Adipocyte (in vitro differentiated cells): ENCODE results near the gene CHRNB2.
A peak's percentile ranks its signal among the peaks of the same experiment; 100 is the strongest.

Experiments used
- DNase-seq: peaks from one replicate; pipeline ENCODE4 v3.0.0-alpha.2; 2015; ENCODE audit warnings: low read depth
- H3K27me3 ChIP-seq: replicated peaks from 2 replicates; pipeline ENCODE4 v1.7.0; 2013; ENCODE audit warnings: mild to moderate bottlenecking, low read length, moderate library complexity; ENCODE audit not compliant: control insufficient read depth, insufficient read depth
- H3K36me3 ChIP-seq: 2 replicates; pipeline ENCODE4 v1.7.0; 2013; ENCODE audit warnings: low read length, mild to moderate bottlenecking, moderate library complexity; ENCODE audit not compliant: control insufficient read depth, insufficient read depth, severe bottlenecking
- H3K4me1 ChIP-seq: 2 replicates; pipeline ENCODE4 v1.7.0; 2013; ENCODE audit warnings: mild to moderate bottlenecking, low read length, moderate library complexity; ENCODE audit not compliant: control insufficient read depth, insufficient read depth
- H3K4me3 ChIP-seq: 2 replicates; pipeline ENCODE4 v1.7.0; 2013; ENCODE audit warnings: mild to moderate bottlenecking, low read length, moderate library complexity
- H3K9ac ChIP-seq: 2 replicates; pipeline ENCODE4 v1.7.0; 2013; ENCODE audit warnings: mild to moderate bottlenecking, low read length, moderate library complexity
- H3K9me3 ChIP-seq: 2 replicates; pipeline ENCODE4 v1.7.0; 2013; ENCODE audit warnings: mild to moderate bottlenecking, low read length, moderate library complexity; ENCODE audit not compliant: control insufficient read depth

CHRNB2 gene

GRCh38 chr1:154539486-154540483 is 27.8 kb upstream of the CHRNB2 start:
- no peak overlapping the region for H3K4me3 ChIP-seq
- no peak overlapping the region for H3K9ac ChIP-seq
- DNase-seq: no peak
- no peaks in the 10 kb centered on the region for H3K4me1 ChIP-seq
- peaks cover 5% of the 10 kb centered on the region for H3K9me3 ChIP-seq
- peaks cover 52% of the 10 kb centered on the region for H3K27me3 ChIP-seq
- H3K36me3 ChIP-seq: no peaks in the 10 kb centered on the region

DNA sequence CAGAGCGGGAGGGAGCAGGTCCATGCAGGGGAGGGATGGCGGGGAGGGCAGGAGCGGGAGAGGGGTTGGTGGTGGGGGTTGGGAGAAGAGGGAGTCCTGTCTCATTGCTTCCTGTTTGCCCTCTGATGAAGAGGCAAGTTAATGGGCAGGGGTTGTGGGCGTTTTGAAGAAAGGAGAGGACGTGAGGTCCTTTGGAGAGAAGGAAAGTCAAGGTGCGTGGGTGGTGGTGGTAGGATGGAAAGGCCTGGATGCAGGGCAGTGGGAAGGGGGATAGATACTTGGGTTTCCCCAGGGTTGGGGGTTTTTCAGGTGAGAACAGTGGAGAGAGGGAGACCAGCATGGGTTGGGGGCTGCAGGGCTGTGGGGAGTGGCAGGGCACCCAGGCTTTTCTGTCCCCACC is 26.3 kb upstream of the CHRNB2 start:
- peaks cover 52% of the 10 kb centered on the region for H3K27me3 ChIP-seq
- DNase-seq: no peak
- H3K4me3 ChIP-seq: no peak overlapping the region
- H3K9ac ChIP-seq: no peak overlapping the region
- H3K9me3 ChIP-seq: no peaks in the 10 kb centered on the region
- H3K36me3 ChIP-seq: no peaks in the 10 kb centered on the region
- no peaks in the 10 kb centered on the region for H3K4me1 ChIP-seq

DNA sequence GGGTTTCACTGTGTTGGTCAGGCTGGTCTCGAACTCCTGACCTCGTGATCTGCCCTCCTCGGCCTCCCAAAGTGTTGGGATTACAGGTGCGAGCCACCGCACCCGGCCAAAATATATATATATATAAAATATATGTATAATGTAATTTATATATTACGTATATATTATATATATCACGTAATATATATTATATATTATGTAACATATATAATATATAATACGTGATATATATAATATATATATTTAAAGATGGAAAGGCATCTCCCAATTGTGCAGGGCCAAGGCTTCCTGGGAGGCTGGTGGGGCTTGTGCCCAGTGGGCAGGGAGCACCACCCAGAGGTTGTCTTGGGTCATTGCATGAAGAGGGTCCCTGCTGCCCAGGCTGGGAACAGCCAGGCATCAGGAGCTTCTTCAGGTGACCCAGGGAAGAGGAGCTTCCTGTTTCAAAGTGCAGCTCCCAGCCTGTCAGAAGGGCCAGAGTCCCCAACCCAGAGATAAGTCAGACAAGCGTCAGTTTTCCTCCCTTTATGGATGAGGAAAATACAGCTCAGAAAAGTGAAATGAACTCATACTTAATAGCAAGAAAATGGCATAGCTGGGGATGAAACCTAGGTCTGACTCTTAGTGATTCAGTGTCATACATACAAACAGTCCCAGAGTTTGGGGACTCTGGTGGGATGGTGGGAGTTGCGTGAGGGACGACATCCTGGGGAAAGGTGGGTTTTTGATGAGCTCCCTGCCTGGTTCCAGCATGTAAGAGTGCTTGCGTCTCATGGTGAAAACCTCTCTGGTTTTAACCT is 21.1 kb upstream of the CHRNB2 start:
- peak; percentile 69 for DNase-seq

GRCh38 chr1:154547105-154547732 is 20.4 kb upstream of the CHRNB2 start:
- H3K9ac ChIP-seq: no peak overlapping the region
- peaks cover 34% of the 10 kb centered on the region for H3K36me3 ChIP-seq
- H3K4me3 ChIP-seq: no peak overlapping the region
- H3K27me3 ChIP-seq: peaks cover 27% of the 10 kb centered on the region
- DNase-seq: no peak
- peaks cover 11% of the 10 kb centered on the region for H3K4me1 ChIP-seq
- no peaks in the 10 kb centered on the region for H3K9me3 ChIP-seq

More for the DNA sequence above, 21.1 kb upstream of the CHRNB2 start:
- Histone ChIP-seq H3K4me3 (no peak overlapping the region), H3K9ac (no peak overlapping the region), H3K27me3 (peaks cover 32% of the 10 kb centered on the region), H3K36me3 (peaks cover 26% of the 10 kb centered on the region), H3K9me3 (no peaks in the 10 kb centered on the region), H3K4me1 (peaks cover 11% of the 10 kb centered on the region)

- Histone ChIP-seq H3K4me1 (peaks cover 11% of the 10 kb centered on the region), H3K9me3 (no peaks in the 10 kb centered on the region), H3K4me3 (no peak overlapping the region), H3K9ac (no peak overlapping the region), H3K27me3 (peaks cover 22% of the 10 kb centered on the region), H3K36me3 (peaks cover 42% of the 10 kb centered on the region)
- no peak for DNase-seq
Observed at GRCh38 chr1:154548028-154548427, 19.6 kb upstream of the CHRNB2 start.

DNA sequence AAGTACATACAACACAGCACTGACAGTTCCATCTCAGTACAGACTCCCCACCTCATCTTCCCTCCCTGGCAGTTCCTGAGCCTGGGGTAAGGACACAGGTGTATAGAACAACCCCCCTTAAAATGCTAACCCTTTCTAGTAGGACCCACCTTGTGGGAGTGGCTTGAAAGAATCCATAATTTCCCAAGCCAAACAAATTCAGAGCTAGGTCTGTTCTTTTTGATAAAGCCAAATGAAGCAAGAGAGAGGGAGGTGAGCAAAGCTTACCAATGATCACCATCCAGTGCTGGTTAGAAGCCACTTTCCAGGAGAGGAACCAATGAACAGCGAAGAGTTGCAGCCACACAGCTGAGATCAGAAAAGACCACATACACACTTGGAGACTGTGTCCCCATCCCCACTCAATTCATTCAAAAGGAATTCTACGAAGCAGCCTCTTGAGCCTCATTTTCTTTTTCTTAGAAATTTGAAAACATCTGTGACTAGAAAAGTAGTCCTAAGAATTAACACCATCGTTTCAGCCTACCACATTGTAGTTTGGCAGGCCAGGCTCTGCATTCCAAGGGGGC is 18.3 kb upstream of the CHRNB2 start:
- H3K9me3 ChIP-seq: no peaks in the 10 kb centered on the region
- no peak overlapping the region for H3K4me3 ChIP-seq
- H3K27me3 ChIP-seq: peaks cover 10% of the 10 kb centered on the region
- peaks cover 54% of the 10 kb centered on the region for H3K36me3 ChIP-seq
- no peak overlapping the region for H3K9ac ChIP-seq
- H3K4me1 ChIP-seq: peaks cover 17% of the 10 kb centered on the region
- DNase-seq: no peak

DNA sequence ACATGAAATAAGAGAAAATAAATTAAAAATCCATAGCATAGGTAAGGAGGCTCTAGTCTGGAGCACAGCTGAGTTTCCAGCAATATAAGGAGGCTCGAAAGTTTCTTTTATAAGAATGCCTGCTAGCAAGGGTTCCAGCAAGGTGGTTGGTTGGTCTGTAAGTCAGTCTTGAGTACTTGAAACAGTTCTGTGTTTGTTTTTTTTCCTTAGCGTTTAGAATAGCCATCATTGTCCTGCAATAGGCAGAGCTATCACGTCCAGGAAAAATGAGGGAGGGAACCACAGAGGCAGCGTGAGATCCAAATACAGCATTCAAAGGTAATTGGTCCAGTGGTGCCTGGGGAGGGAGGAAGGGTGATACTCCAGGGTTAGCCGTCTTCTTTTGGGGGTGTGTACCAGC is 17.5 kb upstream of the CHRNB2 start:
- Histone ChIP-seq H3K4me1 (peaks cover 17% of the 10 kb centered on the region), H3K36me3 (peaks cover 62% of the 10 kb centered on the region)
- no peak for DNase-seq

GRCh38 chr1:154550657-154551056 is 16.9 kb upstream of the CHRNB2 start:
- Histone ChIP-seq H3K9me3 (no peaks in the 10 kb centered on the region), H3K4me1 (peaks cover 17% of the 10 kb centered on the region), H3K27me3 (no peaks in the 10 kb centered on the region), H3K36me3 (peaks cover 68% of the 10 kb centered on the region), H3K9ac (no peak overlapping the region), H3K4me3 (no peak overlapping the region)
- no peak for DNase-seq

More for the DNA sequence above, 17.5 kb upstream of the CHRNB2 start:
- peaks cover 2% of the 10 kb centered on the region for H3K27me3 ChIP-seq
- no peak overlapping the region for H3K4me3 ChIP-seq
- H3K9me3 ChIP-seq: no peaks in the 10 kb centered on the region
- H3K9ac ChIP-seq: no peak overlapping the region

DNA sequence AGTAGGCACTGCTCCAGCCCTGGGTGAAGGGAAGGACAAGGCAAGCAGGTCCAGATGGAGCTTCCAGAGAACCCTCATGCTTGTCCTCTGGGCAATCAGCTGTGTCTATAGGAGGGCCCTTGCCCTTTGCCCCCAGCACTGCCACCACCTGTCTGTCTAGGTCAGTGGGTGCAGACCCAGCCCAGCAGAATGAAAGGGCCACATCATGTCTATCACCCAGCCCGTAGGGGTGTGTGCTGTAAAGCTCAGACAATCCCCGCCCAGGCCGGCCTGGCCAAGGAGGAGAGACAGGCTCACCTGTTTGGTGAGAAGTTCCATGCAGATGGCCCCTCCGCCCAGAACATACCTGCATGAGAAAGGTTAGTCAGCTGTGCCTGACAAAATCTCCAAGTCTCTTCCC is 16.1 kb upstream of the CHRNB2 start:
- no peaks in the 10 kb centered on the region for H3K9me3 ChIP-seq
- no peak overlapping the region for H3K4me3 ChIP-seq
- H3K9ac ChIP-seq: no peak overlapping the region
- H3K36me3 ChIP-seq: peaks cover 70% of the 10 kb centered on the region
- H3K4me1 ChIP-seq: peaks cover 25% of the 10 kb centered on the region
- no peaks in the 10 kb centered on the region for H3K27me3 ChIP-seq
- DNase-seq: no peak

DNA sequence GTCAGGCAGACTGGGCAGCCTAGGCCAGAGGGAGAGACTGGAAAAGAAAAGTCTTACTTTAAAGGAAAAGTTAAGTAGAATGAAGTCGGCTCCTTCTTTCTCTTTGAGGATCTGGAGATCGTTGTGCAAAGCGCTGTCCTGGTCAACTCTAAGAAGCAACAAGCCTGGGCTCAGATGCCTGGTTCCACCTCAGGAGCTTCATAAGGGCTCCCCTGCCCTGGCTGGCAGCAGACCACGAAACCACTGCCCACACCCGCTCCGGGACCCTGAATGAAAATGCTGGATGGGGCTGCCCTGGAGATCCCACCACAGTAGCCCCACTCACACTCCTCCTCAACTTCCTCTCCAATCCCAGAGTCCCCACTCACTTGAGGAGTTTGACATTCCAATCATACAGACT is 15.5 kb upstream of the CHRNB2 start:
- Histone ChIP-seq H3K9me3 (no peaks in the 10 kb centered on the region), H3K4me3 (no peak overlapping the region), H3K4me1 (peaks cover 30% of the 10 kb centered on the region), H3K27me3 (no peaks in the 10 kb centered on the region), H3K36me3 (peaks cover 70% of the 10 kb centered on the region), H3K9ac (no peak overlapping the region)
- DNase-seq: no peak
